COLO668 (cell line): ENCODE data around the gene MRPL34.

Source experiments
- DNase-seq: peaks from one replicate; lab custom pipeline; 2025; ENCODE audit not compliant: unreplicated experiment; lab: John Stamatoyannopoulos, UW

Gene MRPL34

DNA sequence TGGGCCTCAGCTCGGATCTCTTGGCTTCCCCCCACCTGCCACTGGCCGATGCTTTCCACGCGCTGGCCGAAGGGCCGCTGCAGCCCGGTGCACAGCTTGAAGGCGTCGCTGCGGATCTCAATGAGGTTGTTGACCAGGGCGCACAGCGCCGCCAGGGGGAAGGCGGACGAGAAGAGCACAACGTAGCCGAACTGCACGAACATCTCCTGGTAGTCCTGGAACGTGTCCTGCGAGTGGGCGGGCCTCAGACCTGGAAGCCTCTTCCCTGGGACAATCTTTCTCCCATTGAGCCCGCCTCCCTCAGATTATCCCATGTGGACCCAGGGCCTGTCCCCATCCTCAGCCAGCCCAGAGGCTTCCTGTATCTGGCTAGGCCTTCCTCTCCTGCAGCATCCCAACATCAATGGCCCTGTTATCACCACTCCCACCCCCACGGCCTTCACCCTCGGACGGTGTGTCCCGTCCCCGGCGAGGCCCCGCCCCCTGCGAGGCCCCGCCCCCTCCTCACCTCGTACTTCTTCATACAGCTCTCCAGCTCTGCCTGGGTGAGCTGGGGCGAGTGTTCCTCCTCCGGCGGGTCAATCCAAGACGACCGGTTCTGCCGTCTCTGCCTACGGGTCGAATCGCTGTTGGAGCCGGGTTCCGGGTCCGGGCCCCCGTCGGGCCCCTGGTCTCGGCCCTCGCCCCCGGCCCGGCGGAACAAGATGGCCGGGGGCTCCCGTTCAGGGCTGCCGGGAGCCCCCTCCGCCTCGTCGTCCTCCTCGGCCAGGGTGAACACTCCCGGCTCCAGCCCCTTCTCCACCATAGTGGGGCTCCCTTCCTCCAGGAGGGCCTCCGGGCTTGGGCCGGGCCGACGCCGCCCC lies 22.2 kb downstream of the MRPL34 start:
- DNase-seq: peak; percentile 15

DNA sequence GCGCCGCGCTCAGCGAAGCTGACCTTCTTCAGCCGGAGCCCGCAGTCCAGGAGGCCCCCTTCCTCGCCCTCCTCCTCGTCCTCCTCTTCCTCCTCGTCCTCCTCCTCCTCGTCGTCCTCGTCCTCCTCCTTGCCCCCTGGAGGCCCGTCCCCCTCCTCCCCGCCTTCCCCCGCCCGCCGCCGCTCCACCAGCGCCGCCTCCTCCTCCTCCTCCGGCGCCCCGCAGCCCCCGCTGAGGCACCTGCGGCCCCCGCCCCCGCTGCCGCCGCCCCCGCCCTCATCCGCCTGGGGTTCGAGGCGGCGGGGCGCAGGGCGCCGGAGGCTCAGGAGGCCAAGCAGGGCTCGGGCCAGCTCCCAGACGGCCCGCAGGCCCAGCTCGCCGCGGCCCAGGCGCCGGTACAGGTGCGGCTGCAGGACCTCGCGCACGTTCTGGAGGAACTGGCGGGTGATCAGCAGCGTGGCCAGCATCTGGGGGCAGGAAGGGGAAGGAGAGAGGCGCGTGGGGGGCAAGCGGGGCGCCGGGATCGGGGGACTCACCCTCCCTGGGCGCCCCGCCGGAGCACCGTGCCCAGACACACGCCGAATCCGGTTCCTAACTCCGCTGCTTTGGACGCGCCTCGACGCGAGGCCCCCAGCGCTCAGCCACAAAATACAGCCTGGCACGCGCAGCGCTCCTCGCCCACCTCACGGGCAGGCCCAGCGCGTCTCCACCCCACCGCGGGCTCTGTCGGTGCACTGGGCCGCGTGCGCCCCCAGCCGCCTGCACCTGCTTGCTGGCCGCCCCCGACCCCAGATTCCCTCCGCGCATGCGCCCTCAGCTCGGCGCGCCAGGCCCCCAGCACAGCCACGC lies 23.1 kb downstream of the MRPL34 start:
- no peak for DNase-seq

DNA sequence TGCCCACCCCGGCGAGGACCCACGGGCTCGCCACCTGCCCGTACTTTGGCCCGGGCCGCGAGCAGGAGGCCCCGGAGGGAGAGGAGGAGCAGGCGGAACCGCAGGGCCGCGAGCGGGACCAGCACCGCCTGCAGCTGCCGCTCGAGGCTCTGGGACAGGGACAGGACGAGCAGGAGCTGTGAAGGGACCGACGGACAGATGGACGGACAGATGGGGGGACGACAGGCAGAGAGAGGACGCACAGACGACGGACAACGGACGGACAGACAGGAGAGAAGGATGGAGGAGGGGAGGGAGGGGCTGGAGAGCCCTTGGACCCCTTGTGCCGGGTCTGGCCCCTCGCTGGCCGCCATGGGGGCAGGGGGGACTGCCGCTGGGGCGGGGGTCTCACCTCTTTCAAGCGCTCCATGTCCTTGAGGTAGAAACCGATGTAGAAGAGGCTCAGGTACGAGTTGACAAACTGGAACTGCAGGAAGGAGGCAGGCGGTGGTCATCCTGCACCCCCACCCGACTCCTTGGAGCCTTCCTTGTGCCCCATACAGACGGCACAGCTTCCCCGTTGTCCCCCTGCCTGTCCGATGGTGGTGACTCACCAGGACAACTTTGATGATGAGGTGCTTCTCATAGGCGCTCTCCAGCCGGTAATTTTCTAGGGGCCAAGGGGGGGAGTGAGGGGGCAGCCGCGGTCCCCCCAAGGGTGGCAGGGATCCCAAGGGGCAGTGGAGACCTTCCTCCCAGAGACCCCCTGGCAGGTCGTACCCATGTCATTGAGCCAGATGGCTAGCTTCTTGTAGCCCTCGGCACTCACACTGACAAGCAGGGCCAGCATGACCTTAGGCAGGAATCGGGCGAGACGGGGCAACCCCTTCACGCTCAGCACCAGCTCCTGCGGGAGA lies 23.9 kb downstream of the MRPL34 start:
- DNase-seq: no peak

DNA sequence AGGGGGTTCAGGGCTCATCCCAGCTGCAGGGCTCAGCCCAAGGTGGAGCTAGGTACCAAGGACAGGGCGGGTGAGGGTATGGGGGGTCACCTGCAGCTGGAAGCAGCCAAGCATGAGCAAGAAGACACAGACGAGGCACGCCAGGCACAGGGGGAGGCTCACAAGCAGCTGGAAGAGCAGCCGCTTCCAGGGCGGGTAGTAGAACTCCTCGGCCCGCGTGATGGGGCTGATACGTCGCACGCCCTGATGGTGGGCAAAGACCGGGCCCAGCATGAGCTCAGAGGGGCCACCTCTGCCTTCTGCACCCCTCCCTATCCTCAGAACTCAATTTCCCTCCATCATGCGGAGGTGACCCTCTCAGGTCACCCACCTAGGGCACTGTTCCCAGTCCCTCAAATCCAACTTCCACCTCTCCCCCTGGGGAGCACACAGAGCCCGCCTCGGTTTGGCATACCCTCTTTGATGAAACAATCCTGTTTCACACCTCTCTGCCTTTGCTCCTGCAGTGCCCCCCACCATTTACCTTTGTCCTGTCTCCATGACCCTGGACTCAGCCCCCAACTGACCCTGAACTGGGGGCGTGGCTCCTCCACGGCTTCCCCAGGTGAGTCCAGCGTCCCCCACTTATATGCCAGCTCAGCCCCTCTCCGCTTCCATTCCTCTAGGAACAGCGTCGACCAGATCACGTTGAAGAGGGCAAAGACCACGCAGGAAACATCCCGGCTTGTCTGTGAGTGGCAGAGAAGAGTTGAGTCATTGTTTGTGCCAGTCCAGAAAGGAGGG lies 24.8 kb downstream of the MRPL34 start:
- no peak for DNase-seq

DNA sequence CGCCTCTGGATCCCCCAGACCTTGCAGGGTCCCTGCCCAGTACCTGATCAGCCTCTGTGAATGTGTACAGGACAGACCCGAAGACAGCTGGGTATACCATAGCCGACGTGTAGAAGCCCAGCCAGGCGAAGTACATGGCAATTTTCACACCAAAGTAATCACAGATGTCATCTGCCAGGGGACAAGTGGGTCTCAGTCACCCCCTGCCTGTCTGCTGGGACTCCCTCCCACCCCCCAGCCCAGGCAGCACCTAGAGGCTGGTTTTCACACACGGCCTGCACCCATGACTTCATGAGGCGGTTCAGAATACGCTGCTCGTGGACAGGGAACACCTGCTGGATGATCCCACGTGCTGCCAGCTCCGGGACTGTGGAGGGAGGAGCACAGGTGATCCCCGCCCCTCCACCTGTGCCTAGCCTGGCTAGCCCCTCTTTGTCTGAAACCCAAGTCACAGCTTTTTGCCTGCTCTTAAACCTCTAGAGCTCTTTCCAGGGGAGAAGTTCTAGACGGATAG lies 25.4 kb downstream of the MRPL34 start:
- peak; percentile 67 for DNase-seq

DNA sequence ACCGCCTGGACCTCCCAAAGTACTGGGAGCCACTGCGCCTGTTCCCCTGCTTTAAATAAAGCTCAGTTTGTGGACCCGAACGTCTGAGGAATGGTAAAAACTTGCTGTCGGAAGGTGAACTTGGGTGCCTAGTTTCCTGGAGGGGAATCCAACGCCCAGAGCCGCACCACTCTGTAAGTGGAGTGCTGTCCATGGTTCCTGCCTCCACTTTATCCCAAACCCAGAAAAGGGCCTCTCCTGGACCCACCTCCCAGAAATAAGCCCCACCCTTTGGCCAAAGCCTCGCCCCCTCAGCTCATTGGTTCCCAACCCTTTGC lies 26.6 kb downstream of the MRPL34 start:
- no peak for DNase-seq

DNA sequence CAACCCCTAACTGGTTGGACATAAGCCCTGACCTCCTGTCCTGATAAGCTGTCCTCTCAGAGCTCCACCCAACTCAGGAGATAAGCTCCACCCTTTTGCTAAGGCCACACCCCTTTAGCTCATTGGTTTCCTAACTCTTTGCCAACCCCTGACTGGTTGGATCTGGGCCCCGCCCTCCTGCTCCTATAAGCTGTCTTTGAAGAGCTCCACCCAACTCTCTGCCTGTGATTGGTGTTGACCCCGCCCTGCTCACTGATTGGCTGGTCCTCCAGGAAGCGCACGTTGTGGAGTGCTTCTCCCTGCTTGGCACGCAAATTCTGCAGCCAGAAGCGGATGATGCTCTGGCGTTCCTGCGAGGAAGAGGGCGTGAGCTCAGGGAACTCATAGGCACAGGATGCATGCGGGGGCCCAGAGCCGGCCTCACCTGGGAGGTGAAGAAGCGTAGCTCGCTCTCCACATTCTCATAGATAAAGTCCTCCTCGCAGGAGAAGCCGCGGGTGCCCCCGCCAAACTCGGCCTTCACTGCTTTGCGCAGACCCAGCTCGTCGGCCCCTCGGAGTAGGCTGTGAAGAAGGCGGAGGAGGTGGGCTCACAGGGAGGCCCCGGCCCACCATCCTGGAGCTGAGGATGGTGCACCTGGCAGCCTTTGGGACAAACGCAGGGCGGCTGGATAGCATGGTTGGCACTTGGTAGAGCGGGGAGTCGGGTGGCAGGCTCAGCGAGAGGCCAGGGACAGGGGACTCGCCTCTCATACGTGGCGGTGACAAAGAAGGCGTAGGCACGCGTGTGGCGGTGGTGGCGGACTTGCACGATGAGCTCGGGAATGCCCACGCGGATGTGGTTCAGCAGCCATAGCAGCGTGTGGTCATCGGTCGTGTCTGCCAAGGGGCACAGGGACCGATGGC lies 27.3 kb downstream of the MRPL34 start:
- DNase-seq: peak; percentile 42

DNA sequence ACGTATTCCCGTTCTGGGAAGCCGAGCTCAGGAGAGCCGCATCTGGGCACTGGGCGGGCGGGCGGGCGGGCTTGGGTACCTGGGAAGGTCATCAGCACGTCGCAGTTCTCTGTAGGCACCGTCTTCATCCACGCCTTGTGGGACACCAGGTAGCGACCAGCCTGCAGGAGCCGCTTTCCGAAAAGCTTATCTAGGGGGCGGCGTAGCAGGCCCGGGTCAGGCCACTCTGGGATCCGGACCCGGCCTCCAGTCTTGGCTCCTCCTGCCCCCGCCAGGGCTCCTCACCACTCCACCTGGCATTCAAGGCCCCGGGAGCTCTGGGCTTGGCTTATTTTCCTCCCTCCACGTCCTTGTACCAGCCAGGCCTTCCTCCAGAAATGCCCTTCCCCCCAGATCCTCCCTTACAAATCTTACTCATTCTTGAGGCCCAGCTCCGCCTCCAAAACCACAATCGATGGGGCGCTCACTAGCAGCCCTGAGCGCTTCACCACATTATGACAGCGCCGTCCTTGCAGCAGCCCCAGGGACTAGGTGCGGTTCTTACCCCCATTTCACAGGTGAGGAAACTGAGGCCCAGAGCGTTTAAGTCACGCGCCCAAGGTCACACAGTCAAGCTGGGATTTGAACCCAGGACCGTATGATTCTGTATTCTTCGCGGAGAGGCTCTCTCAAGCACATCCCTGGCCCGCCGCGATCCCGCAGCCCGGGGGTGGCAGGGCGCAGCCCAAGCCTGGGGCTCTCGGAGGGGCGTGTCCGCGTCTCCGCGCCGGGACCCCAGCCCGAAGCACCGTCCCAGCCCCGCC lies 28.1 kb downstream of the MRPL34 start:
- DNase-seq: peak; percentile 25

DNA sequence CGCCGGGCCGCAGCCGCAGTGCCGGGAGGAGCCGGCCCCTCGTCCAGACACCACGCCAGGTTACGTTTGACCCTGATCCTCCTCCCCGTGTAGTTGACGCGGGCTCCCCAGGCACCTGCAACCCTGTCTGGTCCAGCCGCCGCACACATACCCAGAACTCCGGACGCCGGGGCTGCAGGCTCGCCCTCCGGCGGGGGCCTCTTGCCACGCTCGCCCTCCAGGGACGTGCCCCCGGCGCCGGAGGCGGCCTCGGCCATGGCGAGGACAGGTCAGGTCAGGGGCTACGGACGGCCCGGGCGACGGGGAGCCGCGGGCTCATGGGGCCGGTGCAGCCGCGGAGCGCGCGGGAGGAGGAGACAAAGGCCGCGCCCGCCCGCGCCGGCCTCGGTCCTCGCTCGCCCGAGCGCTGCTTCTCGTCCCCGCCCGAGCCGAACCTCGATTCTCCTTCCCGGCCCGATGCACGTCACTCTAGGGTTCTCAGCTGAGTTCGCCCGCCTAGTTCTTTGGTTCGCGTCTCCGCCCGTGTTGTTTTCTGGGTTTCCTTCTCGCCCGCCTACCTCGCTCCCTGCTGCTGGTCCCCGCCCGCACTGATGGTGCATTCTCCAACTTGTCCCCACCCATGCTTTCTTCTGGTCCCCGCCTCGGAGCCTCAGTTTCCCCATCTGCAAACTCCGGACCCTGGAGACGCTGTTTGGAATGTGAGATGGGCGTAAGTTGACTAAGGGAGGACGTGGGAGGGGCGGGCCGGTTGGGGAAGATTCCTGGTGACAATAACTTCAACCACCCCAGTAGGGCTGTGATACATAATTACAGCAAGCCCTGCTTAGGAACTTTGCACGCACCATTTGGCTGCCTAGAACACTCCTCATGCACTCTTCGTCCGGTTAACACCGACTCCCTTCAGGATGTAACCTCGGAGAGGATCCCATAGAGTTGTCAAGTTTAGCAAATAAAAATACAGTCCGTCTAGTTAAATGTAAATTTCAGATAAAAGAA lies 29.0 kb downstream of the MRPL34 start, which contains the start of gene ANO8:
TSS of gene ANO8 (minus strand) at position 442 of the 996 bp plus-strand sequence. CDS start at position 257, 185 bp downstream.
- DNase-seq: peak; percentile 98

DNA sequence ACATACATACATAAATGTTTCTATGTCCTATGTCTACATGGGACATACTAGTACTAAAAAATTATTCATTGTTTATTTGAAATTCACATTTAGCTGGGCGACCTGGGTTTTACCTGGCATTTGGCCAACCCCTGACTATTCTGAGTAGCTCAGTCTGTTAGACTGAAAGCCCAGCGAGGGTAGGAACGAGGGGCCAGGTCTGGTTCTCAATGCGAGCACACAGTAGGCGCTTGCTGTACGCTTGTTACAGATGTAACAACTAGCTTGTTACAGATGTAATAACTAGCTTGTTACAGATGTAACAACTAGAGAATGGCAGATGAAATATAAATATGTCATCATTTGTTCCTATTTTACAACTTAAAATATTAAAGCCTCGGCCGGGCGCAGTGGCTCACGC lies 29.9 kb downstream of the MRPL34 start:
- DNase-seq: no peak

DNA sequence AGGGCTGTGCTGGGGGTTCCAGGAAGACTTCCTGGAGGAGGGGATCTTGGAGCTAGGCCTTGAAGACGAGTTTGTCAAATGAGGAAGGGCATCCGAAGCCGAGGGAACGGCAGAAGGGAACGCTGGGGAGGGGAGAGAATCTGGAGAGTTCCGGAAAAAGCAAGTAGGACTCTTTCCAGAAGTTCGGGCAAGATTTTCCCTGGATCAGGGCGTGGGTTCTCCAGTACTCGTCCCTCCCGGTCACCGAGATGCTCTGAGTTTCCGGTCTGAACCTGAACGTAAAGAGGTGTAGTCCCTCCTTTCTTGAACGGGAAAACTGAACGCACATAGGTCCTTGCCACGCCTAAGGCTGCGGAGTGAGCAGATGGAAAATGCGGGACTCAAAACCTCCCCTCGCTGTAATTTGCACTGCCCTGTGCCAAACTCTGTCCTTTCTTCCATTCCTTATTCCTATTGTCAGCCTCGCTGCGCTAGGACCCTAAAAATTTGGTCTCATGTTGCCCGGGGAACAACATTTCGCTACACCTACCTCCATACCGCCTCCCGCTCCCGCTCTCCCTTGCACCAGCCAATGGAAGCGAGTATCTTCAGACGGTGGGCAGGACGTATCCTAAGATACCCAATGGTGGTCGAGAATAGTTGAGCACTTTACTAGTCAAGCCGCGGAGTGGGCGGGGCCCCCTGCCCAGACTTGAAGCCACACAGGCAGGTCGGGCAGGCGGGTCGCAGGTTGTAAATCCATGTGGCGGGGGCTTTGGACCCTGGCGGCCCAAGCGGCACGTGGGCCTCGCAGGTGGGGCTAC lies 31.4 kb downstream of the MRPL34 start, which contains the start of gene GTPBP3:
TSS of gene GTPBP3 (plus strand) at position 682 of the 803 bp plus-strand sequence. CDS start at position 741, 59 bp downstream.
- DNase-seq: peak; percentile 98

DNA sequence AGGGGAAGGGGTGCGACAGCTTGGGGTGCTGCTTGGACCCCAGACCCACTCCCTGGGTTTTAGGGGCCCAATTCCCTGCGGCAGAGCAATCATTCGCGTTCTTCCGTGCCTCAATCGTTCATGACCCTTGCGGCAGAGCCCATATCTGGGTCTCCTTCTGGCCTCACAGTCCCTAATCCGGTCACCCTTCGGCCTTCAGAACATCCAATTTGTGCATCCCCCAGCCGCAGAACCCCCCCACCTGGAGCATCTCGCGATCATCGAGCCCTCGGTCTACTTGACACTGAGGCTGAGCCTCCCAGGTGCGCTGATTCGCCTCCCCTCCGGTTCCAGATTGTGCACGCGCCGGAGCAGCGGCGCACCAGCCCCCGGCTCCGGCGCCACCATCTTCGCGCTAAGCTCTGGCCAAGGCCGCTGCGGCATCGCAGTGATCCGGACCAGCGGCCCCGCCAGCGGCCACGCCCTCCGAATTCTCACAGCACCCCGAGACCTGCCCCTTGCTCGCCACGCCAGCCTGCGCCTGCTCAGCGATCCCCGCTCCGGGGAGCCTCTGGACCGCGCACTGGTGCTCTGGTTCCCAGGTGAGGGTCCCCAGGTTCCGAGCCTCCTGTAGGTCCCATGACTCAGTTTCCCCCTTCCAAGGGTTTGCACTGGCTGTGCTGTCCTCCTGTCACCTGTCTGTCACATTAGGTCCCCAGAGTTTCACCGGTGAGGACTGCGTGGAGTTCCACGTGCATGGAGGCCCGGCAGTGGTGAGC lies 32.2 kb downstream of the MRPL34 start:
- DNase-seq: peak; percentile 51

DNA sequence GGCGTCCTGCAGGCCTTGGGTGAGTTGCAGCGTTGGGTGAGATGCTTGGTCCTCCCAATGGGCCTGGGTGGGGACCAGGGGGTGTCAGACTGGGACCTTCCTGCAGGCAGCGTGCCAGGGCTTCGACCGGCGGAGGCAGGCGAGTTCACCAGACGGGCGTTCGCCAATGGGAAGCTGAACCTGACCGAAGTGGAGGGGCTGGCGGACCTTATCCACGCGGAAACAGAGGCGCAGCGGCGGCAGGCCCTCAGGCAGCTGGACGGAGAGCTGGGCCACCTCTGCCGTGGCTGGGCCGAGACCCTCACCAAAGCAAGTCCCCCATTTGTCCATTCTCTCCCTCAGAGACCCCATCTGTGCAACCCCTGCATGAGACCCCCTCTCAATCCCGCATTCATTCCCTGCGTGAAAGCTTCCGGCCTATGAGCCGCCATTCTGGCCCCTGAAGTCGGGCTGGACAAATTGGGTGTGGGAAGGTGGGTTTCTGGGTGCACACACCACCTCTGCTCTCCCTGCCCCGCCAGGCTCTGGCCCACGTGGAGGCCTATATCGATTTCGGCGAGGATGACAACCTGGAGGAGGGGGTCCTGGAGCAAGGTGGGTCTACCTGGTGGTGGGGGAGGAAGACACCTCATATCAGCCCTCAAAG lies 32.9 kb downstream of the MRPL34 start:
- no peak for DNase-seq

DNA sequence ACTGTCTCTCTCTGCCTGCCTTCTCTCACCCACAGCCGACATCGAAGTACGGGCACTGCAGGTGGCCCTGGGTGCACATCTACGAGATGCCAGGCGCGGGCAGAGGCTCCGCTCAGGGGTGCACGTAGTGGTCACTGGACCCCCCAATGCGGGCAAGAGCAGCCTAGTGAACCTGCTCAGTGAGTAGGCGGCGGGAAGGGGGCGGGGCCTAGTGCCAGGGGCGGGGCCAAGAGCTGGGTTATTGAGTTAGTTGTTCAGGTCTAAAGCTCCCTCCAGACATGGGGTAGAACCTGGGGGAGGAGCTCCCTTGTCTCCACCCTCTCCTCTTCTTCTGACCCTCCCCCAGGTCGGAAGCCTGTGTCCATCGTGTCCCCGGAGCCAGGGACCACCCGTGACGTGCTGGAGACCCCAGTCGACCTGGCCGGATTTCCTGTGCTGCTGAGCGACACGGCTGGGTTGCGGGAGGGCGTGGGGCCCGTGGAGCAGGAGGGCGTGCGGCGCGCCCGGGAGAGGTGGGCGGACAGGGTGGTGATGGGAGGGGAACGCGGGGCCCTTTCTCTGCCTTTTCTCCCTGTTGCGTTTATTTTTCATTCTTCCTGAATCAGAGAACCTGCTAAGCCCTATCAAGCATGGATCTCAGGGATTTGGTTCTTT lies 33.5 kb downstream of the MRPL34 start:
- DNase-seq: peak; percentile 5
